WTC11 (cell line): ENCODE measurements around the gene SNAP25. TPM values are rescaled to one million over a fixed set of nuclear protein-coding genes. Genes with fewer than 3 reads are reported as not detected.

ENCODE experiments used
- ATAC-seq: fragments of 200-7000 bp; cut with Tn5 transposase; 2 replicates; pipeline ENCODE4 v1.10.0; 2021; ENCODE audit warnings: mild to moderate bottlenecking, moderate library complexity
- CTCF ChIA-PET: fragments of 300-600 bp; sonication (Branson Sonifier 250); formaldehyde crosslinking; loops from one replicate; lab custom pipeline; 2021; ENCODE audit warnings: antibody characterized with exemption; lab: Charles Lee
- POLR2A ChIA-PET: fragments of 350-600 bp; sonication (Branson Sonifier 250); formaldehyde crosslinking; loops from one replicate; lab custom pipeline; 2021; ENCODE audit warnings: antibody characterized with exemption; lab: Charles Lee
- DNase-seq: peaks from one replicate; pipeline ENCODE4 v3.0.0; 2021; ENCODE audit warnings: low spot score
- H3K27ac Mint-ChIP-seq: 2 replicates; pipeline ENCODE4 v1.8.0; 2021; ENCODE audit warnings: mixed read lengths
- H3K27me3 Mint-ChIP-seq: 2 replicates; pipeline ENCODE4 v1.8.0; 2021; ENCODE audit warnings: low read depth, mild to moderate bottlenecking, moderate library complexity, mixed read lengths
- H3K36me3 Mint-ChIP-seq: 2 replicates; pipeline ENCODE4 v1.8.0; 2021; ENCODE audit warnings: mixed read lengths
- H3K4me1 Mint-ChIP-seq: 2 replicates; pipeline ENCODE4 v1.8.0; 2022; ENCODE audit warnings: mixed read lengths
- H3K4me3 Mint-ChIP-seq: 2 replicates; pipeline ENCODE4 v1.8.0; 2021; ENCODE audit warnings: mild to moderate bottlenecking, moderate library complexity, mixed read lengths
- H3K9me3 Mint-ChIP-seq: 2 replicates; pipeline ENCODE4 v1.8.0; 2021; ENCODE audit warnings: mixed read lengths
- ETV6 ChIP-seq: sonication (generic); formaldehyde crosslinking; IDR thresholded peaks from 2 replicates; pipeline ENCODE4 v1.8.1; 2022; ENCODE audit warnings: mild to moderate bottlenecking, missing genetic modification reagents
- FOXP1 ChIP-seq: sonication (generic); formaldehyde crosslinking; IDR thresholded peaks from 2 replicates; pipeline ENCODE4 v1.8.0; 2022; ENCODE audit warnings: missing genetic modification reagents, mild to moderate bottlenecking, moderate library complexity, borderline replicate concordance
- NR2C2 ChIP-seq: sonication (generic); formaldehyde crosslinking; IDR thresholded peaks from 2 replicates; pipeline ENCODE4 v1.8.0; 2022; ENCODE audit warnings: mild to moderate bottlenecking, missing genetic modification reagents
- ZNF121 ChIP-seq: sonication (generic); formaldehyde crosslinking; IDR thresholded peaks from 2 replicates; pipeline ENCODE4 v1.8.0; 2023; ENCODE audit warnings: missing genetic modification reagents
- ZNF263 ChIP-seq: sonication (generic); formaldehyde crosslinking; IDR thresholded peaks from 2 replicates; pipeline ENCODE4 v1.8.1; 2022; ENCODE audit warnings: low read depth, mild to moderate bottlenecking, moderate library complexity, missing genetic modification reagents
- total RNA-seq: library from RNA; stranded (reverse); gene quantifications from 3 replicates; pipeline ENCODE4 v1.2.3, GENCODE V29; 2021
- TF ChIP-seq, protein P1 (sequence below): sonication (generic); formaldehyde crosslinking; IDR thresholded peaks from 2 replicates; pipeline ENCODE4 v1.8.0; 2022; ENCODE audit warnings: mild to moderate bottlenecking, missing genetic modification reagents

The SNAP25 gene
- total RNA-seq, 1 experiment from 2014 or later = 0.72 TPM

GRCh38 chr20:10356628-10357027 is 138.0 kb downstream of the SNAP25 start:
- ChIA-PET POLR2A (no interaction called here), CTCF (no interaction called here)
- TF ChIP-seq ZNF263 (CRISPR knock-in tag) = no peak
- no peak for TF ChIP-seq ETV6
- no peak for TF ChIP-seq FOXP1 (CRISPR knock-in tag)
- TF ChIP-seq NR2C2 (CRISPR knock-in tag) = no peak
- no peak for TF ChIP-seq ZNF121 (CRISPR knock-in tag)
- TF ChIP-seq, protein P1, sequence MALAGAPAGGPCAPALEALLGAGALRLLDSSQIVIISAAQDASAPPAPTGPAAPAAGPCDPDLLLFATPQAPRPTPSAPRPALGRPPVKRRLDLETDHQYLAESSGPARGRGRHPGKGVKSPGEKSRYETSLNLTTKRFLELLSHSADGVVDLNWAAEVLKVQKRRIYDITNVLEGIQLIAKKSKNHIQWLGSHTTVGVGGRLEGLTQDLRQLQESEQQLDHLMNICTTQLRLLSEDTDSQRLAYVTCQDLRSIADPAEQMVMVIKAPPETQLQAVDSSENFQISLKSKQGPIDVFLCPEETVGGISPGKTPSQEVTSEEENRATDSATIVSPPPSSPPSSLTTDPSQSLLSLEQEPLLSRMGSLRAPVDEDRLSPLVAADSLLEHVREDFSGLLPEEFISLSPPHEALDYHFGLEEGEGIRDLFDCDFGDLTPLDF (CRISPR knock-in tag) = no peak
- ATAC-seq (no peak), DNase-seq (no peak)
- peaks cover 18% of the 10 kb centered on the region for H3K4me1 Mint-ChIP-seq
- H3K27ac Mint-ChIP-seq = no peak overlapping the region
- no peaks in the 10 kb centered on the region; the same call in 1 of the 2 replicates for H3K27me3 Mint-ChIP-seq
- H3K4me3 Mint-ChIP-seq = no peak overlapping the region
- no peaks in the 10 kb centered on the region for H3K36me3 Mint-ChIP-seq
- no peaks in the 10 kb centered on the region for H3K9me3 Mint-ChIP-seq

Other genes starting within 250 kb of the SNAP25 start
- 7.1 to 10.3 TPM (median 10.3 TPM) in 3 replicates for gene ANKEF1, start 183.8 kb upstream of the SNAP25 start, total RNA-seq
- gene MKKS, start 215.4 kb downstream of the SNAP25 start, total RNA-seq = 16.5 to 20.9 TPM (median 17.0 TPM) in 3 replicates
- gene SLX4IP, start 216.5 kb downstream of the SNAP25 start, total RNA-seq = 7.4 to 9.9 TPM (median 8.4 TPM) in 3 replicates